AG09319 (cell line): ENCODE data around the gene LIN9.
"Not testable (repeated sequence)": the region's sequence is repeated elsewhere in the genome, so short reads cannot be mapped to it uniquely, and the experiment has no call there.

Source experiments
- DNase-seq: peaks from one replicate; pipeline ENCODE4 v3.0.0-alpha.2; 2010; ENCODE audit warnings: low read depth; ENCODE audit errors: extremely low read depth
- TF ChIP-seq, protein P1 (sequence below): IDR thresholded peaks from 2 replicates; pipeline ENCODE4 v1.5.1; 2011; ENCODE audit warnings: low read depth, mild to moderate bottlenecking, inconsistent platforms, low read length, moderate library complexity

The LIN9 gene

DNA sequence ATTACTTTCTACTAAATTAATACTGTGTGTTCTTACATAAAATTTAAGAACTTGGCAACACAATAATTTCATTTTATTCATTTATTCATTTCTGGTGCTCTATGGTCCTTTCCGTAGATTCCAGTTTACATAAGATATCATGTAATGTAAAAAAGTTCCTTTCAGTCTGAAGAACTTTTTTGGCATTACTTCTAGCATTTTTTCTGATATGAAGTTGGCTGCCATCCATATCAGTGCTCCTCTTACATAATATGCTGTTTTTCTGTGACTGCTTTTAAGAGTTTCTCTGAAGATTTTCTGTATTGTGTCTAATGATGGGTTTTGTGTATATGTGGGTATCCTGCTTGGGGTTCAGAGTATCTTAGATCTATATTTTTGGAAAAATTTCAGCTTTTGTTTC, 34.8 kb downstream of the LIN9 start:
- TF ChIP-seq, protein P1, sequence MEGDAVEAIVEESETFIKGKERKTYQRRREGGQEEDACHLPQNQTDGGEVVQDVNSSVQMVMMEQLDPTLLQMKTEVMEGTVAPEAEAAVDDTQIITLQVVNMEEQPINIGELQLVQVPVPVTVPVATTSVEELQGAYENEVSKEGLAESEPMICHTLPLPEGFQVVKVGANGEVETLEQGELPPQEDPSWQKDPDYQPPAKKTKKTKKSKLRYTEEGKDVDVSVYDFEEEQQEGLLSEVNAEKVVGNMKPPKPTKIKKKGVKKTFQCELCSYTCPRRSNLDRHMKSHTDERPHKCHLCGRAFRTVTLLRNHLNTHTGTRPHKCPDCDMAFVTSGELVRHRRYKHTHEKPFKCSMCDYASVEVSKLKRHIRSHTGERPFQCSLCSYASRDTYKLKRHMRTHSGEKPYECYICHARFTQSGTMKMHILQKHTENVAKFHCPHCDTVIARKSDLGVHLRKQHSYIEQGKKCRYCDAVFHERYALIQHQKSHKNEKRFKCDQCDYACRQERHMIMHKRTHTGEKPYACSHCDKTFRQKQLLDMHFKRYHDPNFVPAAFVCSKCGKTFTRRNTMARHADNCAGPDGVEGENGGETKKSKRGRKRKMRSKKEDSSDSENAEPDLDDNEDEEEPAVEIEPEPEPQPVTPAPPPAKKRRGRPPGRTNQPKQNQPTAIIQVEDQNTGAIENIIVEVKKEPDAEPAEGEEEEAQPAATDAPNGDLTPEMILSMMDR, result no peak

DNA sequence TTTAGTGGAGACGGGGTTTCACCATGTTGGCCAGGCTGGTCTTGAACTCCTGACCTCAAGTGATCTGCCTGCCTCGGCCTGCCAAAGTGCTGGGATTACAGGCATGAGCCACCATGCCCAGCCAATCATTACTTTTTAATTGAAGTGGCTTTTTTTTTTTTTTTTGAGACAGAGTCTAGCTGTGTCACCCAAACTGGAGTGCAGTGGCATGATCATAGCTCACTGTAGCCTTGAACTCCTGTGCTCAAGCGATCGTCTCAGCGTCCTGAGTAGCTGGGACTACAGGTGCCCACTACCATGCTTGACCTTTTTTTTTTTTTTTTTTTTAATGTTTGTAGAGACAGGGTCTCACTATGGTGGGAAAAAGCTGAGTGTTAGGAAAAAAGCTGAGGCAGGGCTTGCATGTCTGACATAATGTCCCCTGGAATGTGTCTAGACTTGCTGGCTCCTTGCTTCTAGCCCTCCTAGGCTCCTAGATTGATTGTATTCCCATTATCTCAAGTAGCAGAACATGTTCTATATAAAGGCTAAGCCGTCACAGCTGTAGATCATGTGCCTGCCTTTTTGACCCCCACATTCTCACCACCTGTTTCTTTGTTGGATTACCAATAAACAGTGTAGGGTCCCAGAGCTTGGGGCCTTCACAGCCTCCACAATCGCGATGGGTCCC, 36.6 kb downstream of the LIN9 start:
- not testable (repeated sequence) for DNase-seq

More for the DNA sequence above, 34.8 kb downstream of the LIN9 start:
- DNase-seq, result no peak

DNA sequence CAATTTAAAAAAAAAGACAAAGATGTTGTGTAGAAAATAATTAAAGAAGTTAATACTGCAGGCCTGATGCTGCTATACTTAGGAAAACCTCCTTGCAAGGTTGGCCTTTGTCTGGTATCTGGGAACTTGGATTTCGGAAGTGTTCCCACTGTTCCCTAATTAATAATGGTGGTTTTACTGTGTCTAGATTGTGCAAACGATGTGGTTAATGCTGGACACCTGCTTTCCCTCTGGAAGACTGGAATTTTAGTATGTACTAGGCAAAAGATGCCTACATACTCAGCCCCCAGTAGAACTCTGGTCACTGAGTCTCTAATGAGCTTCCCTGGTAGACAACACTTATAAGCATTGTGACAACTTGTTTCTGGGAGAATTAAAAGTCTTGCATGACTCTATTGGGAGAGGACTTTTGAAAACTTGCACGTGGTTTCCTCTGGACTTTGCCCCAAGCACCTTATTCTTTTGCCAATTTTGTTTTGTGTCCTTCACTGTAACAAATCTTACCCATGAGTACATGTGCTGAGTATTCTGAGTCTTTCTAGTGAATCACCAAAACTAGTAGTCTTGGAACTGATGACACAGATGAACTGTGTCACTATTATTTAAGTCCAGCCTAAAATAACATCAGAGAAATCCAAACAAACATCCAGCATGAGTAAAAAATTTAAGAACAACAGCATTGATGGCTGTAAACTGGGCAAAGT, 40.4 kb downstream of the LIN9 start:
- DNase-seq, result no peak
- TF ChIP-seq, protein P1, result no peak

DNA sequence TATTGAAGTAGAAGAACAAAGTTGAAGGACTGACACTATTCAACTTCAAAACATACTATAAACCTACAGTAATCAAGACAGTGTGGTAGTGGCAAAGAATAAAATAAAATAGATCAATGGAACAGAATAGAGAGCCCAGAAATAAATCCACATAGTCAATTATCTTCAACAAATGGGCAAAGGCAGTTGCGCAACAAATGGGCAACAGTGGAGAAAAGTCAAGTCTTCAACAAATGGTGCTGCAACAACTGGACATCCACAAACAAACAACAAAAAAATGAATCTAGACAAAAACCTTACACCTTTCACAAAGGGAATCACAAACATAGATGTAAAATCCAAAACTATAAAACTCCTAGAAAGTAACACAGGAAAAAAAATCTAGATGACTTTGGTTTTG, 47.1 kb downstream of the LIN9 start:
- TF ChIP-seq, protein P1, result no peak

DNA sequence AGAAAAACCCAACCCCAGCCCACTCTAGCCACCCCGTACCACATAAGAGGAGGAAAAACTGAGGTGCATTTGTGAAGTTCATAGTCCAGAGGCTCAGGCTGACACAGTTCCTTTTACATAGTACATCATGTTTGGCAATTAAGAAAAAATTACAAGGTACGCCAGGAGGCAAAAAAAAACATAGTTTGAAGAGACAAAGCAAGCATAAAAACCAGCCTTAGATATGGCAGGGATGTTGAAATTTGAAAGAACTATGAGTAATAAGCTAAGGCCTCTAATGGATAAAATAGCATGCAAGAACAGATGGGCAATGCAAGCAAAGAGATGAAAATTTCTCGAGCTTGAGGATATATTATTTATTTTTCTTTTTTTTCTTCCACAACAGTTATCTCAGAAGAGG, 53.6 kb downstream of the LIN9 start:
- TF ChIP-seq, protein P1, result no peak
- no peak for DNase-seq

More for the DNA sequence above, 47.1 kb downstream of the LIN9 start:
- DNase-seq, result no peak

DNA sequence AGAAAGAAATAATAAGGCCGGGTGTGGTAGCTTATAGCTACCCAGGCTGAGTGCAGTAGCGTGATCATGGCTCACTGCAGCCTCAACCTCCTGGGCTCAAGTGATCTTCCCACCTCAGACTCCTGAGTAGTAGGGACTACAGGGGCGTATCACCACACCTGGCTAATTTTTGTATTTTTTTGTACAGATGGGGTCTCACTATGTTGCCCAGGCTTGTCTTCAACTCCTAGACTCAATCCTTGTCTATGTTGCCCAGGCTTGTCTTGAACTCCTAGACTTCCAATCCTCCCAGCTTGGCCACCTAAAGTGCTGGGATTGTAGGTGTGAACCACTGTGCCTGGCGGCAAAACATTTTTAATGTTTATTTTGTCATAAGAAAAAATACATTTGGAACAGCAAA, 55.0 kb downstream of the LIN9 start:
- no peak for DNase-seq
- TF ChIP-seq, protein P1, result no peak

DNA sequence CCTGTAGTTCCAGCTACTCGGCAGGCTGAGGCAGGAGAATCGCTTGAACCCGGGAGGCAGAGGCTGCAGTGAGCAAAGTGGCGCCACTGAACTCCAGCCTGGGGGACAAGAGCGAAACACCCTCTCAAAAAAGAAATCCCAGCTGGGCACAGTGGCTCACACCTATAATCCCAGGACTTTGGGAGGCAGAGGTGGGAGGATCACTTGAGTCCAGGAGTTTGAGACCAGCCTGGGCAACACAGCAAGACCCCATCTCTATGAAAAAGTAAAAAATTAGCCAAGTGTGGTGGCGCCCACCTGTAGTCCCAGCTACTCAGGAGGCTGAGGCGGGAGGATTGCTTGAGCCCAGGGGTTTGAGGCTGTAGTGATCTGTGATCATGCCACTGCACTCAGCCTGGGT, 56.1 kb downstream of the LIN9 start:
- not testable (repeated sequence) for DNase-seq

DNA sequence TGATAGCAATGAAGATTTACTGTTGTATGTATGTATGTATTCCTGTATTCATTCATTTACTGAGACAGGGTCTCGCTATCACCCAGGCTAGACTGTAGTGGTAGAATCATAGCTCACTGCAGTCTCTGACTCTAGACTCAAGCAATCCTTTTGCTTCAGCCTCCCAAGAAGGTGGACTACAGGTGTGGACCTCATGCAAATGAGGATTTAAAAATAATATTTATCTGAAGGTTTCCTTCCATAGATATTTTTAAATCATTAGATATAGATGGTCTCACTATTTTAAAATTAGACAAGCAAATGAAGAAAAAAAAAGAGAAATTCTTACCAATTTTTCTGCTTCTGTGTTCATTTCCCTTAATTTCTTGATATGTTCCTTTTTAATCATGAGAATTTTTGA, 58.5 kb downstream of the LIN9 start:
- TF ChIP-seq, protein P1, result no peak
- no peak for DNase-seq
